Activated effector memory CD4-positive, alpha-beta T cell treated with anti-CD3 and anti-CD28 coated beads, Interleukin-2, amount 50 U/mL, for 16 hours (primary cell): Measurements from ENCODE around the gene ACLY.
"Not testable (repeated sequence)": the region's sequence is repeated elsewhere in the genome, so short reads cannot be mapped to it uniquely, and the experiment has no call there.

Experiments used
- DNase-seq: peaks from one replicate; pipeline ENCODE4 v3.0.0-alpha.2; 2020

Gene ACLY

DNA sequence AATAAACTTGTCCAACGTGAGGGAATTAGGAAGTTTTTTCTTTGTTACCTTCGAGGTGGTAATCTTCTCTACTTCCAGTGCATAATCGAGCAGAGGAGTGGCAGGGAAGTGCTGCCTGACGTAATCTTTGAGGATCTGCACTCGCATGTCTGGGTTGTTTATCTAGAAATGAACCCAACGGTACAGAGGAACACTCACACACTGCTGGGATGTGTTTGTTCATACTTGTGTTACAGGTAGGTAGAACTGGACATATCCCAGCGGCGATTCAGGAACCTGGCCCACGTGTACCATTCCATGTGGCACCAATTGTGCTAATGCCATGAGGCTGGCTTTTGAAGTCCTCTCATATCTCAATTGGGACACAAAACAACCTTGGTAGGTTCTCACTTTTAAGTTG is 49.3 kb downstream of the ACLY start:
- DNase-seq = no peak

DNA sequence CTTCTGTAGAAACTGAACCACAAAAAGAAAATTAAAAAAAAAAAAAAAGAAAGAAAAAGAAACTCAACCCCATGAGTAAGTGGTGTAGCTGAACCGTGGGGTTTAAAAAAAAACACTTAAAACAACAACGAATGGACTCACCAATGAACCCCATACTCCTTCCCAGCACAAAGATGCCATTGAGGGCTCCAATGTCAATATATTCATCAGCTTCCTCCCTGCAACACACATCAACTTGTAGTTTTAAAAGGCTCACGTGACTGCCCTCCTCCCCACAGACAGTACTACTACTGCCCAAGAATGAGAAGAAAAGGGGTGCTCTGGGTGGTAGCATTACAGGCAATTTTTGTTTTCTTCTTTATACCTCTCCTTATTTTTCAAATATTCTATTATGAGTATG is 50.2 kb downstream of the ACLY start:
- no peak for DNase-seq

DNA sequence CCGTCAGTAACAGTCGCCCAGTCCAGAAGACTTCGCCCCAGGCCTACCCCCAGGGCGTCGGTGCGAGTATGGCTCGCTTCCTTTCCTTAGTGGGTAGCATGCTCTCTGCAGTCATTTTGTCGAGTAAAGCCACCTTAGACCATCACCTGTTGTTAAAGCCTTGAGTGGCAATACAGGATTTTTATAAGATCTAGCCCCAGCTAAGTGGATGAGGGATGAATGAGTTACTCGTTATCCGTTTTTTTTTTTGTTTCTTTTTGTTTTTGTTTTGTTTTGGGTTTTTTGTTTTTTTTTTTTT is 53.2 kb downstream of the ACLY start:
- DNase-seq = no peak

DNA sequence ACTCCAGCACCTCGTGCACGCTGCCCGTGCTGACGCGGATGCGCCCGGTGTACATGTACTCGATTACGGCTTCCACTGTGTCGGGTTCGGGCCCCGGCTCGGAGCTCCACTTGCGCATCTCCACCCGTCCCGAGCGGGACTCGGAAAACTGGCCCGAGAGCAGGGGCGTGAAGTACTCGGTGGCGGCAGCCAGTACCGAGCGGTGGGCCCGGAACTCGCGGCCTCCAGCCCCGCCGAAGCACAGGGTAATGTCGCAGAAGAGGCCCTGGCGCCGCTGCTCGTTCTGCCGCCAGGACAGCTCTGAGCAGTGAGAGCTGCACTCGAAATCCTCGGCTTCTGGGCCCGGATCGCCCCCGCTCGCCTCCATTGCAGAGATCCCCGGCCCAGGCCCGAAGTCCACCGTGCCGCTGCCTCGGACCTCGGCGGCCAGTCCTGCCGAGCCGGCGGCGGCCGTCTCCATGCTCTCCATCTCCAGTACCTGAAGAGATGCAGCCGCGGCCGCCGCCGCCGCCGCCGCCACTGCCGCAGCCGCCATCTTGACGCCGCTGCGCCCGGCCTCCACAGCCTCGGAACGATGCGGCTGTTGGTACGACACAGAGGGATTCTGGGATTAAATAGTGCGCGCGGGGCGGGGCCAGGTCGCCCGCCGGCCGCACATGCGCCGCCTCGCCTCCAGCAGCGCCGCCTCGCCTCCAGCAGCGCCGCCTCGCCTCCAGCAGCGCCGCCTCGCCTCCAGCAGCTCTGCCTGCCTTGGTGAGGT is 53.7 kb downstream of the ACLY start, which contains the start of gene KLHL11:
KLHL11 (minus strand) TSS at position 588 of the 760 bp plus-strand sequence; CDS start at position 535, 53 bp downstream.
- peak; percentile 96 for DNase-seq

DNA sequence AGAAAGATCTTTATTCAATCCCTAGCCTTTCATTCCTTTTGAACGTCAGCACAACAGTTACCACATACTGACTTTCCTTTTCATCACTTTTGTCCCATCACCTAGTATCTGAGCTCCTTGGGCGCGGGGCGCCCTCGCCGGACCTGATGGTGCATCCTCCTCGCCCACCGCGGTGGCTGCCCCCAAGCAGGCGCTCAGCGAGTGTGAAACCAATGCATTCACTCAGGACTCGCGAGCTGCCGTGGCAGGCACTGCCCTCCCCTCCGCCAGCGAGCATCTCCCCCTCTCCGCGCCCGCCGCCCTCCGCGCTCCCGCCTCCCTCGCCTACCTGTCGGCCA is 54.3 kb downstream of the ACLY start:
- DNase-seq = no peak

DNA sequence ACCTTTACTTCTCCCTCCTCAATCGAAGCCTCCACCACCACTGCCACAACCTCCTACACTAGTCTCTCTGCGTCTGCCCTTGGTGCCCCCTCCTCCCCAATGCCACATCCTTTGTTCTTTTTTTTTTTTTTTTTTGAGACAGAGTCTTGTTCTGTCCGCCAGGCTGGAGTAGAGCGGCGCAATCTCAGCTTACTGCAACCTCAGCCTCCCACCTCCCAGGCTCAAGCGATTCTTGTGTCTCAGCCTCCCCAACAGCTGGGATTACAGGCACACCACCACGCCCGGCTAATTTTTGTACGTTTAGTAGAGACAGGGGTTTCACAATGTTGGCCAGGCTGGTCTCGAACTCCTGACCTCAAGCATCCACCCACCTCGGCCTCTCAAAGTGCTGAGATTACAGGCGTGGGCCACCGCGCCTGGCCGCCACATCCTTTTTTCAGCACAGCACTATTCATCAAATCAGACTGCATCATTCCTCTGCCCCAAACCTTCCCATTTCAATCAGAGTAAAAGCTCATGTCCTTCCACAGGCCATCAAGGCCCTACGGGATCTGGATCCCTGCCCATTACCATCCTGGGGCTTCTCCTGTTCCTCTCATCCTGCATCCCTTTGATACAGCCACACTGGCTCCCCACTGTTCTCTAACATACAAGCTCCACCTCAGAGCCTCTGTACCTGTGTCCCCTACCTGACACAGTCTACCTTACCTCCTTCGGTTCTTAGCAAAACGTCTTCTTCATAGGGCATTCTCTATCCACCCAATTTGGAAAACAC is 55.5 kb downstream of the ACLY start:
- DNase-seq = peak; percentile 65

DNA sequence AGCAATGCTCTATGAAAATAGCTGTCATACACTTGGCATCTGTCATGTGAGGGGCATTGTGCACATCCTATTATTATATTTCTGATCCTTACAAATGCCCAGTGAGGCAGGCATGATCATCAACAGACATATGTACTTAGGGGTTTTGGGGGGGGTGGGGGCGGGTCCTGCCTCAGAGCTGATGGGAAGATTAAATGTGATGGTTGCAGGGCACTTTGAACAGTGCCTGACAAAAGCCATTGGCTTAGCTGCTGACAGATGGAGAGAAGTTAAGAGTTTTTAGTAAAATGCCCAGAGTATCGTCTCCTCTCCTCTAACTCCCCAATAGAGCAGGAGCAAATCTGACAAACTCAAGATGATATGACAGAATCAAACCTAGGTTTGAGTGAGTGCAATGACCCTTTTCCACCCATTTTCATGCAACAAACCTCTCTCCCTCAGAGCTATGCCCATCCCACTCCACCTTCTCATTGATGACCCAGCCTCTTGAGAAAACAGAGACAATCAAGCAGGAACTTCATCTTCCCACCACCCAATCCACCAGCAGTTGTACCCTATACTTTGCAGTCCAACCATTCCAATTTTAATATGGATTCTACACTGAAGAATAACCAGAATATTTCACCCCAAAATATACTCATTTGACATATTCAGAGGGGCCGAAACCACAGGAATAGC is 58.4 kb downstream of the ACLY start:
- no peak for DNase-seq

DNA sequence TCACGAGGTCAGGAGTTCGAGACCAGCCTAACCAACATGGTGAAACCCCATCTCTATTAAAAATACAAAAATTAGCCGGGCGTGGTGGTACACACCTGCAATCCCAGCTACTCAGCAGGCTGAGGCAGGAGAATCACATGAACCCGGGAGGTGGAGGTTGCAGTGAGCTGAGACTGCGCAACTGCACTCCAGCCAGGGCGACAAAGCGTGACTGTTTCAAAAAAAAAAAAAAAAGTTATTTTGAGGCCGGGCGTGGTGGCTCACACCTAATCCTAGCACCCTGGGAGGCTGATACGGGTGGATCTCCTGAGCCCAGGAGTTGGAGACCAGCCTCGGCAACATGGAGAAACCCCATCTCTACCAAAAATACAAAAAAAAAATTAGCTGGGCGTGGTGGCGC is 67.4 kb downstream of the ACLY start:
- DNase-seq = not testable (repeated sequence)

DNA sequence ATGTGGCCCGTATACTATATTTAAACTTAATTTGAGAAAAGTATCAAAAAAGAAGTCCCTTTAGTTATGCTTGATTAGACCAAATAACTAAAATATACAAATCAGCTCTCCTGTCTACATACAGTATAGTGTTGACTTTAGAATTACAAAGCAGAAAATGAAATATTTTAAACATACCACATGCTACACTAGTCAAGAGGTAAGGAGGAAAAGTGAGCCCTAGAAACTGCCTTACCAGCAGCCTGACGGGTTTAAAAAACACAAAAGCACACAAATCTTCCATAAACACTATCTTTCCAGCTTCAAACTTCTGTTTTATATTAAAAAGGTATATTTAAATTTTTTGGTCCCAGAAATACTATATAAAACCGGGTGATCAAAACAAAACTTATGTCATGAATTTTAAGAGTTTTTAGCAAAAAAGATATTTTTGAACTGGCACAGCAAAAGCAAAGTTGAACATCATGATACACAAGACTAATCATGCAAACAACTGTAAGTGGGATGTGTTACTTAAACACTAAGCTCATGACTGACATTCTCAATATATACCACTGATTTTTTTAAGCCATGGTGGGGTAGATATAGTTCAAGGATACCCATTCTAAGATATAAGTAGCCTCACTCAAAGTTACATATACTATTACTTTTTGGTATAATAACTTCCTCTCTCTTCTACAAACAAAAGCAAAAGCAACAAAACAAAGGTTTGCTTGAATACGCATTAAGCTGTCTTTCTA is 69.3 kb downstream of the ACLY start:
- DNase-seq = no peak

DNA sequence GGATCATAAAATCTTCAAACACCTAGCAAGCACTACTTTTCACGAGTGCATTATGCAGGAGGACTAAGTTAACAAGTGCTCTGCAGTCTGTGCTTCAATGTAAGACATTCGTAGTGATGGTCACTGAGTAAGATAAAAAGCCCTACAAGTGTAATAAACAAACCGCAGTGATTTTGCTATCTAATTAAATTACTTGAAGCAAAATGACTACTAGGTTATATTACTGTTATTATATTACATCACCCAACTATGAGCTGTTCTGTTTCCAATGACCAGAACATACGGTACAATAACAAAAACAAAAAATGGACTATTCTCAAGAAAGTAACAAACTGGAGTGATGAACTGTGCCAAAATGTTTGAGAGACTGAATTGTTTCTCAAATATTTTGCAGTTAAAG is 70.0 kb downstream of the ACLY start:
- DNase-seq = no peak

DNA sequence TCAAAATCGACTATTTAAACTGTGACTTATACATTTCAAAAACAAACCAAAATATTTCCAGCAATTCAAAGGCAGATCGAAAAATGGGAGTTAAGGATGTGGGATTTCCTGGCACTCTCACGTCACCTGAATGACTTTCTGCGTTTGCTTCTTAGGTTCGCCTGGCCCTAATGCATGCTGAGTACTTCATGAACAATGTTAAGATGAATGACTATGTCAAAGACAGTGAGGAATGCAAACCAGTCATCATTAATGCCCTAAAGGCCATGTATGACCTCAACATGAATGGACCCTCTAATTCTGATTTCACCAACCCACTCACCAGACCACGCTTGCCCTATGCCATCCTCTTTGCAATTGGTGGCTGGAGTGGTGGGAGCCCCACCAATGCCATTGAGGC is 73.8 kb downstream of the ACLY start:
- DNase-seq = no peak

DNA sequence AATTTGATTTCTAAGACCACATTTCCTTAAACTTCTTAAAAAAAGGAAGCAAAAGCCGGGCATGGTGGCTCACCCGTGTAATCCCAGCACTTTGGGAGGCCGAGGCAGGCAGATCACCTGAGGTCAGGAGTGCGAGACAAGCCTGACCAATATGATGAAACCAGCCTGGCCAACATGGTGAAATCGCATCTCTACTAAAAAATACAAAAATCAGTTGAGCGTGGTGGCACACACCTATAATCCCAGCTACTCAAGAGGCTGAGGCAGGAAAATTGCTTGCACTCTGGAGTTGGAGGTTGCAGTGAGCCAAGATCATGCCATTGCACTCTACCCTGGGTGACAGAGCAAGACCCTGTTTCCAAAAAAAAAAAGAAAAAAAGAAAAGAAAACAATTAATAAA is 78.0 kb downstream of the ACLY start:
- DNase-seq = peak; percentile 4

DNA sequence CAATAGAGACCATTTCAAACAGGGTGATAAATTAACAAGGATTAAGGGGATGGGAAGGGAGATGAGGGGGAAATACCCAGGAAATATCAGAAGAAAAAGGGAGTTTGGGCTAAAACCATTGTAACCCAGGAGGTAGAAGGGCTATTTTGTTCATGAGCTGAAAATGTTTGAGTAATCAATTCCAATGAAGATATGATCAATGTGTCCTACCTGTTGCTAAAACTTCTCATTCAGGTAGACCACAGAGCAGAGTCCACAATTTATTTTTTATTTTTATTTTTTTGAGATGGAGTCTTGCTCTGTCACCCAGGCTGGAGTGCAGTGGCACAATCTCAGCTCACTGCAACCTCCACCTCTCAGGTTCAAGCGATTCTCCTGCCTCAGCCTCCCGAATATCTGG is 79.3 kb downstream of the ACLY start:
- DNase-seq = not testable (repeated sequence)

DNA sequence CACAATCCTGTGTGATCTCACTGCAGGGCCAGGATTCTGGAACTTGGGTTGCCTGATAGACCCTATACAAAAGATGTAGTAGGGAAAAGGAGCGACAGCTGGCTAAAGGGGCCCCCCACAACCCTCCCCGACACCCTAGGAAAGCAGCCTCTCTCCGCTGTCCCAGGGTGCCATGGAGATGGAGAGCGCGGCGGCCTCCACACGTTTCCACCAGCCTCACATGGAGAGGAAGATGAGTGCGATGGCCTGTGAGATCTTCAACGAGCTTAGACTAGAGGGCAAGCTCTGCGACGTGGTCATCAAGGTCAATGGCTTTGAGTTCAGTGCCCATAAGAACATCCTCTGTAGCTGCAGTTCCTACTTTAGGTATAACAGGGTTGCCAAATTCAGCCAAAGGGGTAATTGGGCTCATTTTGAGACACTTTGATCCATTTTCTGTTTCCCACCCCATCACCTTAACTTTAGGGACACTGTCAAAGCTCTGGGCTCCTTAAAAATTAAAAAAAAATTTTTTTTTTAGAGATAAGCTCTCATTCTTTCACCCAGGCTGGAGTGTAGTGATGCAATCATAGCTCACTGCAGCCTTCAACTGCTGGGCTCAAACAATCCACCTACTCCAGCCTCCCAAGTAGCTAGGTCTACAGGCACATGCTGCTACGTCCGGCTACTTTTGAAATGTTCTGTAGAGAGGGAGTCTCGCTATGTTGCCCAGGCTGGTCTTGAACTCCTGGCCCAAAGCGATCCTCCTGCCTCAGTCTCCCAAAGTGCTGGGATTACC is 80.8 kb downstream of the ACLY start, which contains the start of gene KLHL10:
KLHL10 (plus strand) TSS at position 65 of the 778 bp plus-strand sequence; CDS start at position 173, 108 bp downstream.
- peak; percentile 38 for DNase-seq

DNA sequence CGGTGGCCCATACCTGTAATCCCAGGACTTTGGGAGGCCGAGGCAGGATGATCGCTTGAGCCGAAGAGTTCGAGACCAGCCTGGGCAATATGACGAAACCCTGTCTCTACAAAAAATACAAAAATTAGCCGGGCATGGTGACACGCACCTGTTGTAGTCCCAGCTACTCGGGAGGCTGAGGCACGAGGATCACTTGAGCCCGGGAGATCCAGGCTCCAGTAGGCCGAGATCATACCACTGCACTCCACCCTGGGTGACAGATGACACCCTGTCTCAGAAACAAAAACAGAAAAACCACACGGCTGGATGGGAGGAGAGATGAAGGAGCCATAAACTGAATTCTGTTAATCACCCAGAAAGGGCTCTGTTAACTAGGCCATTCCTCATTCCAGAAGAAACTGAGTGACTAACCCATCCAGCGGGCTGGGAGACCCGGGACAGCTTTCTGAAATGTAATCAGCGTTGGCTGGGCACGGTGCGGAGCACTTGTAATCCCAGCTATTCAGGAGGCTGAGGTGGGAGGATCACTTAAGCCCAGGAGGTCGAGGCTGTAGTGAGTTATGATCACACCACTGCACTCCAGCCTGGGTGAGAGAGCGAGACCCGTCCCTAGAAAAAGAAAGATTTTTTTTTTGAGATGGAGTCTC is 82.1 kb downstream of the ACLY start:
- DNase-seq = peak; percentile 55

DNA sequence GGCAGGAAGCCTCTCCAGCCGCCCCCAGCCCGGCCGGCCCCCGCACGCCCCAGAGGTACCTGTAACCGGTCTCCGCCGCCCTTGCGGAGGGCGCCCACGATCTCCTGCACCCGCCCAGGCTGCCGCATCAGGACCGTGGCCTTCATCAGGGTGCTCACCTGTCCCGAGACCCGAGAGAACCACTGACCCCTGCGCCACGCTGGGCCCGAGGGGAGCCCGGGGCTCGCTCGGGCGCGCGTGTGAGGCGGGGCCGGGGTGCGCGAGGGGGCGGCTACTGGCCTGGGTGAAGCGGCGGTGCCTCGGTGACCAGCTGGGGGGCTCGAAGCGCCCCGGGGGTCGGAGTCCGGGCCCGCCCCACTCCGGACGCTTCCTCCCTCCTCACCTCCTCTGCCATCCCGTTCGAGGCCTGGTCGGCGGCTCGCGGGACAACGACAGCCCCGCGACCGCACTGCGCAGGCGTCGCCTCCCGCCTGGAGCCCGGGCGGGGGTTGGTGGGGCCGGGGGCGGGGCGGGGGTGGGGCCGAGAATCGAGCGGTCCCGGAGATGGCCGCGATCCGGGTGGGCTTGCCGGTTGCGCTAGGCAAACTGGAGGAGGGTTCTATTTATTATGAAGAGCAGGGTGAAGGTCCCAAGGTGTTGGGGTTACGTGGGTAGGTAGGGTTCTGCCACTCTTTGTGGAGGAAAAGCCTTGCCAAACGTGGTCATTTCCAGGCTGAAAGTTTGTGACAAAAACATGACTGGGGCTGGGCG is 82.8 kb downstream of the ACLY start, which contains the start of gene NT5C3B:
NT5C3B (minus strand) TSS at position 433 of the 750 bp plus-strand sequence; CDS start at position 394, 39 bp downstream.
- DNase-seq = peak; percentile 84

DNA sequence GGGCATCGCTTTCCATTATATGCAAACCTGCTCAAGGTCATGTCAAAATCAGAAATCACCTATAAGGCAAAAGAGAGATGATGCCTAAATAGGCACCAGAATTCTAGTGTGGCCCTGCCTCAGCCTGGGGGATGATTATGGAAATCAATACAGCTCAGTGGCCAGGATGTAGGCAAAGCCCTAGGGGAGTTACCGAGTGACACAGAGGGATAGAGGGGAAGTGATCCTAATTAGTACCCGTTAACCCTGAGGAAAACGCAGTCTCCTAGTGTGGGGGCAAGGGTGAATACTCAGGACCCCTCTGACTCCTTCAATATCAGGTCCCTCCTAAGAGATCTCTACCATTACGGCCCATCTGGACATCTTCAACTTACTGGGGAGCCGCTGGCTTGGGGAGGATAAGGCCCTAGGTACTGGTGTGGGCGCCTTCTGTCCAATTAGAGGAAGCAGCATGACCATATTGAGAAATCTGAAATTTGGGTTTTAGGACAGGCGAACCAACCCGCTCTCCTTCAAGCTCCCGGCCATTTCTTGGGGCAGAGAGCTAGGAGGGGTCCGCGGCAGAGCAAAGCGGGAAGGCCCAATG is 83.4 kb downstream of the ACLY start:
- peak; percentile 30 for DNase-seq

DNA sequence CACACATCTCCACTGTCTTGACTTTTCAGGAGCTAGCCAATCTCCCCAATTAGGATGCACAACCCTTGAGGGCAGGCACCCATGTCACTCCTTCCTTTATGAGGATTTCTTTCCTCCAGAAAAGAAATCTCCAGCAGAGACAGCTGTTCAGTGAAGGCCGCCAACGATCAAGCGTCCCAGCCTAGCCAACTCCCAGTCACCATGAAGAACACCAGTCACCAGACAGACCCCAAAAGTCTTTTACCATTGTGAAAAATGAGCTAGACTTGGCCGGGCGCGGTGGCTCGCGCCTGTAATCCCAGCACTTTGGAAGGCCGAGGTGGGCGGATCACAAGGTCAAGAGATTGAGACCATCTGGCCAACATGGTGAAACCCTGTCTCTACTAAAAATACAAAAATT is 88.8 kb downstream of the ACLY start:
- DNase-seq = peak; percentile 25

DNA sequence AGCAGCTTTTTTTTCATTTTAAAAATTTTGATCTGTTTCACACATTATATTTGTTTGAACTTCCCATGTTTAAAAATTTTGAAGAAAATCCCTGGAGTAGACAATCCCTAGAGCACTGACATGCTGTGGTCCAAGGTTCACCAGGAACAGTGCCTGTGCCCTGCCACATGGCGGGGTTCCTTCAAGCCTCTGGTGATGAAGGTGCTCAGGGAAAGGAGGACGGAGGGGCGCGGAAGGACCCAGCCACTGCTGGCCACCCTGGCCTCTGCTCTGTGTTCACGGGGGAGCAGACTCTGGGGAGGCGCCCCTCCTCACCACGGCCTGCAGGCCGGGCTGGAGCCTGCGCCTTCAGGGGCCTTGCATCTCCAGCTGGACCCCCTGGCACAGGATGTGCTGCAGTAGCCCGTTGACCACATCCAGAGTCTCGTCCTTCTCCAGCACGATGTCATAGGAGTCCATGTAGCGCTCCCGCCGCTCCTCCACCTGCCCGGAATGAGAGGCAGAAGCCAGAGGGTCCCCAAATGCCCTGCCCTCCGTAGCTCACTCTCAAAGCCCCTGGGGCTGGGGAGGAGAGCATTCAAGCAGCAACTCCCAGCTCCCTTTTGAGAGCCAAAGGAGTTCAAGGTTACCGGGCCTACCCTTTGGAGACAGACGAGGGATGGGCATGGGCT is 93.4 kb downstream of the ACLY start:
- no peak for DNase-seq

DNA sequence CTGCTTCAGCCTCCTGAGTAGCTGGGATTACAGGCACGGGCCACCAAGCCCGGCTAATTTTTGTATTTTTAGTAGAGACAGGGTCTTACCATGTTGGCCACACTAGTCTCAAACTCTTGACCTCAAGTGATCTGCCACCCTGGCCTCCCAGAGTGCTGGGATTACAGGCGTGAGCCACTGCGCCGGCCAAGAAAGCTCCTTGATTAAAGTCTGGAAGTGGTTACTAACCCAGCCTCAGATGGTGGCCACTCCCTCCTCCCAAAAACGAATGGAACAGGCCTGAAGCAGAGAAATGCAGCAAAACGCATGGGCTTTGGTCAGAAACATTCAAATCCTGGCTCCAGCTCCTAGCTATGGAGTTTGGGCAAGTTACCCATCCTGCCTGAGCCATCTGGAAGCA is 94.7 kb downstream of the ACLY start:
- no peak for DNase-seq
